ENCODE results near the gene DLGAP1. TPM values are rescaled to one million over a fixed set of nuclear protein-coding genes. Genes with fewer than 3 reads are reported as not detected.

Gene DLGAP1
- total RNA-seq, 4 donors from 2014 or later, result 0.22 to 1.5 (median 0.56) TPM

DNA sequence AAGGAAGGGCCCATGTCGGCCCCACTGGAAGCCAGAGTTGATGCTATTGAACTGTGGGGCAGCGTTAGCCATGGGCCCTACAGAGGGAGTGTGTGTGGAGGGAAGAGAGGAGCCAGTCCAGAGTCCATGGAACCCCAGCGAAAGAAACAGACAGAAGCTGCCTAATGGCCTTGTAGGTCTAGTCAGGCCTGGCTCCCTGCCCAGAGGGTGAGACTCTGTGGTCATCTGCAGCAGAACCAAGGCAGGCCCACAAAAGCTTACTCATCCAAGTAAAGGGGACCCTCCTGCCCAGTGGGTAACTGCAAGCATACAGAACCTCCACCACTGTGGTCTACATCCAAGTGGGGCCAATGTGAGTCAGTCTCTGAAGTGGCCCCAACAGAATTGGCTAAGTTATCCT is 565.3 kb downstream of the DLGAP1 start:
- 100% methylated on average over 1 of the region's 3 CpGs for WGBS, 2 donors (ENCODE audit: low coverage in 1 of 2)
- H3K27me3 ChIP-seq, result no peaks in the 10 kb centered on the region
- no peaks in the 10 kb centered on the region for H3K9me3 ChIP-seq
- no peaks in the 10 kb centered on the region for H3K4me1 ChIP-seq
- H3K36me3 ChIP-seq, result no peaks in the 10 kb centered on the region
- no peak for ATAC-seq
- TF ChIP-seq EP300 (IDR thresholded peaks at IDR 0.05) (no peak), POLR2AphosphoS5 (IDR thresholded peaks at IDR 0.05) (no peak), POLR2A (IDR thresholded peaks at IDR 0.05) (no peak)
- TF ChIP-seq, protein P1, sequence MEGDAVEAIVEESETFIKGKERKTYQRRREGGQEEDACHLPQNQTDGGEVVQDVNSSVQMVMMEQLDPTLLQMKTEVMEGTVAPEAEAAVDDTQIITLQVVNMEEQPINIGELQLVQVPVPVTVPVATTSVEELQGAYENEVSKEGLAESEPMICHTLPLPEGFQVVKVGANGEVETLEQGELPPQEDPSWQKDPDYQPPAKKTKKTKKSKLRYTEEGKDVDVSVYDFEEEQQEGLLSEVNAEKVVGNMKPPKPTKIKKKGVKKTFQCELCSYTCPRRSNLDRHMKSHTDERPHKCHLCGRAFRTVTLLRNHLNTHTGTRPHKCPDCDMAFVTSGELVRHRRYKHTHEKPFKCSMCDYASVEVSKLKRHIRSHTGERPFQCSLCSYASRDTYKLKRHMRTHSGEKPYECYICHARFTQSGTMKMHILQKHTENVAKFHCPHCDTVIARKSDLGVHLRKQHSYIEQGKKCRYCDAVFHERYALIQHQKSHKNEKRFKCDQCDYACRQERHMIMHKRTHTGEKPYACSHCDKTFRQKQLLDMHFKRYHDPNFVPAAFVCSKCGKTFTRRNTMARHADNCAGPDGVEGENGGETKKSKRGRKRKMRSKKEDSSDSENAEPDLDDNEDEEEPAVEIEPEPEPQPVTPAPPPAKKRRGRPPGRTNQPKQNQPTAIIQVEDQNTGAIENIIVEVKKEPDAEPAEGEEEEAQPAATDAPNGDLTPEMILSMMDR (IDR thresholded peaks at IDR 0.05), result no peak
- H3K4me3 ChIP-seq, result no peak overlapping the region
- H3K27ac ChIP-seq, result no peak overlapping the region

DNA sequence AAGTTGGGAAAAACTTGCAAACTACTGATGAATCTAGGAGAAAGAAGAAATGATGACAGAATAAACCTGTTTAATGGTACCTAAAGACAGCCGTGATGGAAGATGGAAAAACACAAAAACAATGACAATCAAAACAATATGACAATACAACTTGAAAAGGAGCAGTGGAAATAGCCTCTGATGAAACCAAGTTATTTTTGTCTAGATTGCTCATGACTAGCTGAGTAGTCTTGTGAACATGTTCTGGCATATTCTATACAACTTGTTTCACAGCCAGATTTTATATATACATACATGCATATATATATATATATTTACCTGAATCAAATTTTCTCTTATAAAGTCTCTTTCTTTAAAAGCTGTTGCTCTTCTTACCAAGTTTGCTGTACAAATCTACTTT is 566.0 kb downstream of the DLGAP1 start:
- Histone ChIP-seq H3K27ac (no peak overlapping the region), H3K4me1 (no peaks in the 10 kb centered on the region), H3K27me3 (no peaks in the 10 kb centered on the region), H3K4me3 (no peak overlapping the region), H3K36me3 (no peaks in the 10 kb centered on the region), H3K9me3 (no peaks in the 10 kb centered on the region)
- no peak for ATAC-seq
- TF ChIP-seq, protein P1 (IDR thresholded peaks at IDR 0.05), result no peak
- no peak for TF ChIP-seq POLR2AphosphoS5 (IDR thresholded peaks at IDR 0.05)
- no peak for TF ChIP-seq EP300 (IDR thresholded peaks at IDR 0.05)
- TF ChIP-seq POLR2A (IDR thresholded peaks at IDR 0.05), result no peak
- WGBS, 2 donors (ENCODE audit: low coverage in 1 of 2), result 67 to 86% methylated on average over 1 of the region's 1 CpG

DNA sequence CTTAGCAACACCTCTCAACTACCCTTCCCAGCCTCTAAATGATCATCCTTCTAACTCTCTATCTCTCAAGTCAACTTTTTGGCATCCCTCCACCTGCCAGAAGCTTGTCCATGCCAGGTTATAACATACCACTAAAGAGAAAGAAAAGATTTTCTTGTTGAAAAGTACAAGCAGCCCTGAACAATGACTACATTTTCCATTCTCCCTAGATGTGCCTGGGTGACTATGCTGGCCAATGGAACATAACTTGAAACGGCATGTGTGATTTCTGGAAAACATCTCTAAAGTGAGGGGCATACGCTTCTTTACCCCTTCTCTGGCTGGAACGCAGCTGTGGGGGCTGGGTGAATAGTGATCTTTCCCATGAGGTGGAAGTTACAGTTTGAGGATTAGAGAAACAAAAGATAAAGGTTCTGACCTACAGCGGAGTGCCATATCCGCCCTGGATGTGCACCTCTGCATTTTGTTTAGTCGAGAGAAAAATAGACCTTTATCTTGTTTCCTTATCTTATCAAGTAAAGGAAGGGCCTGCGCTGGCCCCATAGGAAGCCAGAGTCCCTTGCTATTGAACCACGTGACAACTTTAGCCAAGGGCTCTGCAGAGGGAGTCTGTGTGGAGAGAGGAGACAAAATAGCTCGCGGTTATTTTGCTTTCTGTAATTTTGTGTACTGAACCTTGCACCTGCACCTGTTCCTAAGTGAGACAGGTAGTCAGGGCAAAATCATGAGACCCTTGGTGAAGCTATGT is 568.4 kb downstream of the DLGAP1 start:
- Histone ChIP-seq H3K36me3 (no peaks in the 10 kb centered on the region), H3K4me1 (no peaks in the 10 kb centered on the region), H3K4me3 (no peak overlapping the region), H3K27ac (no peak overlapping the region), H3K27me3 (no peaks in the 10 kb centered on the region), H3K9me3 (no peaks in the 10 kb centered on the region)
- TF ChIP-seq EP300 (IDR thresholded peaks at IDR 0.05), result no peak
- no peak for TF ChIP-seq POLR2AphosphoS5 (IDR thresholded peaks at IDR 0.05)
- TF ChIP-seq, protein P1 (IDR thresholded peaks at IDR 0.05), result no peak
- TF ChIP-seq POLR2A (IDR thresholded peaks at IDR 0.05), result no peak
- no peak for ATAC-seq
- WGBS, 2 donors (ENCODE audit: low coverage in 1 of 2), result 33 to 62% methylated on average over 5 to 10 of the region's 10 CpGs

- WGBS, 2 donors (ENCODE audit: low coverage in 1 of 2), result 54 to 71% methylated on average over 2 of the region's 2 CpGs
- TF ChIP-seq POLR2A (IDR thresholded peaks at IDR 0.05) (no peak), POLR2AphosphoS5 (IDR thresholded peaks at IDR 0.05) (no peak), EP300 (IDR thresholded peaks at IDR 0.05) (no peak)
- TF ChIP-seq, protein P1 (IDR thresholded peaks at IDR 0.05), result no peak
- ATAC-seq, result no peak
Observed at GRCh38 chr18:3885209-3885792, 569.8 kb downstream of the DLGAP1 start.

GRCh38 chr18:3879836-3880120 is 575.3 kb downstream of the DLGAP1 start:
- TF ChIP-seq EP300 (IDR thresholded peaks at IDR 0.05), result no peak
- TF ChIP-seq, protein P1 (IDR thresholded peaks at IDR 0.05), result no peak
- TF ChIP-seq POLR2A (IDR thresholded peaks at IDR 0.05), result no peak
- no peak for TF ChIP-seq POLR2AphosphoS5 (IDR thresholded peaks at IDR 0.05)

More at GRCh38 chr18:3885209-3885792, 569.8 kb downstream of the DLGAP1 start:
- Histone ChIP-seq H3K4me3 (no peak overlapping the region), H3K27me3 (no peaks in the 10 kb centered on the region), H3K36me3 (no peaks in the 10 kb centered on the region), H3K9me3 (no peaks in the 10 kb centered on the region), H3K4me1 (no peaks in the 10 kb centered on the region), H3K27ac (no peak overlapping the region)

More at GRCh38 chr18:3879836-3880120, 575.3 kb downstream of the DLGAP1 start:
- no peaks in the 10 kb centered on the region for H3K36me3 ChIP-seq
- ATAC-seq, result no peak
- no peak overlapping the region for H3K27ac ChIP-seq
- 95% methylated on average over 4 of the region's 19 CpGs; no CpG with 5 or more reads in 1 of the 2 donors for WGBS, 2 donors (ENCODE audit: low coverage in 1 of 2)
- H3K9me3 ChIP-seq, result no peaks in the 10 kb centered on the region
- H3K4me1 ChIP-seq, result no peaks in the 10 kb centered on the region
- peaks cover 23% of the 10 kb centered on the region for H3K27me3 ChIP-seq
- no peak overlapping the region for H3K4me3 ChIP-seq

All from gastroesophageal sphincter (tissue), 4 donors.